Caco-2 (cell line): Measurements from ENCODE around the gene SPSB3. TPM values are rescaled to one million over a fixed set of nuclear protein-coding genes. Genes with fewer than 3 reads are reported as not detected.
A peak's percentile ranks its signal among the peaks of the same experiment; 100 is the strongest.

Source experiments
- BruUV-seq: library from RNA; stranded (reverse); fragments of 400-500 nt; replicated peaks from 2 replicates; lab custom pipeline; 2021; lab: Mats Ljungman, UMichigan
- CTCF ChIA-PET: fragments of 300-600 bp; sonication (Branson Sonifier 250); formaldehyde crosslinking; loops from one replicate; lab custom pipeline; 2022; ENCODE audit warnings: antibody characterized with exemption; lab: Charles Lee
- POLR2A ChIA-PET: fragments of 300-600 bp; sonication (Branson Sonifier 250); formaldehyde crosslinking; loops from one replicate; lab custom pipeline; 2022; ENCODE audit warnings: antibody characterized with exemption; lab: Charles Lee
- DNase-seq, 2 experiments: peaks; one replicate each; pipeline versions ENCODE4 v3.0.0 to v3.0.0-alpha.2; 2020 to 2022
- H3K27me3 ChIP-seq: replicated peaks from 2 replicates; pipeline ENCODE4 v1.6.0; 2011; ENCODE audit warnings: low read length; ENCODE audit not compliant: control insufficient read depth, insufficient read depth
- H3K36me3 ChIP-seq: 2 replicates; pipeline ENCODE4 v1.5.1; 2011; ENCODE audit warnings: low read length; ENCODE audit not compliant: control insufficient read depth, insufficient read depth
- H3K4me1 ChIP-seq: fragments of 250-450 bp; sonication (Bioruptor Pico); 2 replicates; pipeline ENCODE4 v1.5.1; 2020; ENCODE audit warnings: mild to moderate bottlenecking
- H3K4me3 ChIP-seq: 2 replicates; pipeline ENCODE4 v1.5.1; 2011; ENCODE audit warnings: low read depth, mild to moderate bottlenecking, control low read depth, low read length
- H3K9me3 ChIP-seq: fragments of 250-450 bp; sonication (Bioruptor Pico); 2 replicates; pipeline ENCODE4 v1.5.1; 2020; ENCODE audit warnings: mild to moderate bottlenecking, moderate library complexity
- H3K27ac Mint-ChIP-seq: one replicate; pipeline ENCODE4 v1.8.0; 2022; ENCODE audit warnings: mixed read lengths; ENCODE audit not compliant: unreplicated experiment
- H3K27me3 Mint-ChIP-seq: one replicate; pipeline ENCODE4 v1.8.0; 2022; ENCODE audit warnings: mixed read lengths; ENCODE audit not compliant: insufficient read depth, unreplicated experiment
- H3K36me3 Mint-ChIP-seq: one replicate; pipeline ENCODE4 v1.8.0; 2022; ENCODE audit warnings: mild to moderate bottlenecking, mixed read lengths; ENCODE audit not compliant: insufficient read depth, unreplicated experiment
- H3K4me1 Mint-ChIP-seq: one replicate; pipeline ENCODE4 v1.8.0; 2022; ENCODE audit warnings: low read depth, mixed read lengths; ENCODE audit not compliant: unreplicated experiment
- H3K4me3 Mint-ChIP-seq: one replicate; pipeline ENCODE4 v1.8.0; 2022; ENCODE audit warnings: mild to moderate bottlenecking, moderate library complexity, mixed read lengths; ENCODE audit not compliant: unreplicated experiment
- H3K9me3 Mint-ChIP-seq: one replicate; pipeline ENCODE4 v1.8.0; 2022; ENCODE audit warnings: mixed read lengths; ENCODE audit not compliant: unreplicated experiment
- intact Hi-C: fragments of 100-400 bp; cut with micrococcal nuclease; formaldehyde crosslinking; loops from one replicate; pipeline ENCODE4 v1.10.0; 2022; ENCODE audit not compliant: unreplicated experiment
- total RNA-seq: library from RNA; stranded (reverse); gene quantifications from 2 replicates; pipeline ENCODE4 v1.2.3, GENCODE V29; 2022
- TF ChIP-seq, protein P1 (sequence below), 2 experiments: fragments of 200-600 bp in 1 of 2; IDR thresholded peaks; 1 replicate in 1 of 2; 2 replicates in 1 of 2; pipeline versions ENCODE4 v1.5.1 to v1.8.0; 2011 to 2022; ENCODE audit warnings: antibody characterized with exemption in 1 of 2, control low read depth in 1 of 2, inconsistent platforms in 1 of 2, low read depth in 1 of 2, low read length in 1 of 2, mild to moderate bottlenecking in 1 of 2, moderate library complexity in 1 of 2; ENCODE audit not compliant: insufficient read depth in 1 of 2, severe bottlenecking in 1 of 2, unreplicated experiment in 1 of 2

SPSB3 gene
- total RNA-seq, 1 experiment from 2014 or later, result 28.0 TPM

DNA sequence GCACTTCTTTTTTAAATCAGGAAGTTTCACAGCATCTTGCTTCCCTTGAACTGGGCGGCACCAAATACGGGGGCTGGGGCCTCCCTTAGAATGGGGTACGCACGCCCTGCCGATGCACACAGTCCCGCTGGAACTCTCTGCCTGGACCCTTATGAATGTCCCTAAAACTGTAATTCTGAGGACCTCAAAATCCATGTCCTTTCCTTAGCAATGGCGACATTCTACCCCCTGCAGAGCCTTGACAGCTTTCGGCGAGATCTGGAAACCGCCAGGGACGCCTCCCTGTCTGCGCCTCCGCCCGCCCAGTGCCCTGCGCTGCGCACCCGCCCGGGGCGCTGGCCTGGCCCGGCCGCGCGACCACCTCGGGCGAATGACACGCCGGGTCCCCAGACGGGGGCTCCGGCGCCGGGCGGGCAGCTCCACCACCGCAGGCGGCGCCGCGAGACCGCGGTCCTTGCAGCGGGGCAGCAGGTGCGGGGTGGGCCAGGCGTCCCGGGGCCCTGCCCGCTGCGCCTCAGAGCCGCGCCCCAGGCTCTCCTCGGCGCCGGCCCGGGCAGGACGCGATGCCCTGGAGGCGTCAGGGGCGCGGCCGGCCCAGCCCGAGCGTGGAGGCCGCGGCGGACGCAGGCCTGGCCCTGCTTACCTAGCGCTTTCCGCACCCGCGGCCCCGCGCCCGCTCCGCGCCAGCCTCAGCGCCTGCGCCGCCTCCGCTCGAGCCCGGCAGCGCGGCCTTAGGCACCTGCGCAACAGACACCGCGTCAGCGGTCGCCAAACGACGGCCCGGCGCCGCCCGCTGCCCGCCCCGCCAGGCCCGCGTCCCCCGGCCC lies 43.7 kb upstream of the SPSB3 start:
- TF ChIP-seq, protein P1, sequence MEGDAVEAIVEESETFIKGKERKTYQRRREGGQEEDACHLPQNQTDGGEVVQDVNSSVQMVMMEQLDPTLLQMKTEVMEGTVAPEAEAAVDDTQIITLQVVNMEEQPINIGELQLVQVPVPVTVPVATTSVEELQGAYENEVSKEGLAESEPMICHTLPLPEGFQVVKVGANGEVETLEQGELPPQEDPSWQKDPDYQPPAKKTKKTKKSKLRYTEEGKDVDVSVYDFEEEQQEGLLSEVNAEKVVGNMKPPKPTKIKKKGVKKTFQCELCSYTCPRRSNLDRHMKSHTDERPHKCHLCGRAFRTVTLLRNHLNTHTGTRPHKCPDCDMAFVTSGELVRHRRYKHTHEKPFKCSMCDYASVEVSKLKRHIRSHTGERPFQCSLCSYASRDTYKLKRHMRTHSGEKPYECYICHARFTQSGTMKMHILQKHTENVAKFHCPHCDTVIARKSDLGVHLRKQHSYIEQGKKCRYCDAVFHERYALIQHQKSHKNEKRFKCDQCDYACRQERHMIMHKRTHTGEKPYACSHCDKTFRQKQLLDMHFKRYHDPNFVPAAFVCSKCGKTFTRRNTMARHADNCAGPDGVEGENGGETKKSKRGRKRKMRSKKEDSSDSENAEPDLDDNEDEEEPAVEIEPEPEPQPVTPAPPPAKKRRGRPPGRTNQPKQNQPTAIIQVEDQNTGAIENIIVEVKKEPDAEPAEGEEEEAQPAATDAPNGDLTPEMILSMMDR (IDR thresholded peaks at IDR 0.05; ENCODE audit: insufficient read depth in 1 of 2, low read depth in 1 of 2, low read length in 1 of 2, severe bottlenecking in 1 of 2, unreplicated experiment in 1 of 2), result no peak
- Histone ChIP-seq H3K4me1 (peaks cover 10% of the 10 kb centered on the region; the same call in 1 of the 2 replicates), H3K27me3 (no peaks in the 10 kb centered on the region), H3K36me3 (peaks cover 1% of the 10 kb centered on the region; the same call in 1 of the 2 replicates), H3K9me3 (no peaks in the 10 kb centered on the region), H3K4me3 (peak overlapping the region; percentile 76)
- peak overlapping the region; percentile 87 for H3K4me3 Mint-ChIP-seq
- ChIA-PET POLR2A (no interaction called here), CTCF (no interaction called here)
- no peak overlapping the region for H3K27ac Mint-ChIP-seq
- peaks cover 10% of the 10 kb centered on the region for H3K36me3 Mint-ChIP-seq
- DNase-seq, result peak; percentile 40 to 70
- no peaks in the 10 kb centered on the region for H3K4me1 Mint-ChIP-seq
- no peaks in the 10 kb centered on the region for H3K9me3 Mint-ChIP-seq
- BruUV-seq, result no TSS peak
- intact Hi-C loops, result no loop called here
- no peaks in the 10 kb centered on the region for H3K27me3 Mint-ChIP-seq

DNA sequence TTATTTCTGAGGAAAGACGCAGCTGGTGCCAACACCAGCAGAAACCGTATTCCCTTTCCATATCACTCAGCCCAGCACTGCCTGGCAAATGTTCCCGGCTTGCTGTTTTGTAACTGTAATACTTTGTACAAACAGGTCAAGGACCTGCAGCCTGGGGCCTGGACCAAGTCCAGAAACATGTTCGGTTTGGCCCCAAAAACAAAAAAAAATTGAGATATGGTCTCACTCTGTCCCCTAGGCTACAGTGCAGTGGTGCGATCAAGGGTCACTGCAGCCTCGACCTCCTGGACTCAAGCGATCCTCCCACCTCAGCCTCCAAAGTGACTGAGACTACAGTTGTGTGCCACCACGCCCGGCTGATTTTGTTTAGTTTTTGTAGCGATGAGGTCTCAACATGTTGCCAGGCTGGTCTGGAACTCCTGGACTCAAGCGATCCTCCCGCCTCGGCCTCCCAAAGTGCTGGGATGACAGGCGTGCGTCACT lies 43.1 kb upstream of the SPSB3 start:
- DNase-seq, result peak in 1 of 2 experiments; percentile 22
- CTCF ChIA-PET, result no interaction called here
- Histone ChIP-seq H3K4me1 (peaks cover 10% of the 10 kb centered on the region; the same call in 1 of the 2 replicates), H3K36me3 (peaks cover 1% of the 10 kb centered on the region; the same call in 1 of the 2 replicates), H3K9me3 (no peaks in the 10 kb centered on the region), H3K4me3 (peak overlapping the region; percentile 76), H3K27me3 (no peaks in the 10 kb centered on the region)
- H3K27ac Mint-ChIP-seq, result no peak overlapping the region
- intact Hi-C loops, result no loop called here
- BruUV-seq, result no TSS peak
- POLR2A ChIA-PET, result no interaction called here
- no peaks in the 10 kb centered on the region for H3K9me3 Mint-ChIP-seq
- H3K27me3 Mint-ChIP-seq, result no peaks in the 10 kb centered on the region
- peaks cover 10% of the 10 kb centered on the region for H3K36me3 Mint-ChIP-seq
- peak overlapping the region; percentile 45 for H3K4me3 Mint-ChIP-seq
- no peaks in the 10 kb centered on the region for H3K4me1 Mint-ChIP-seq
- TF ChIP-seq, protein P1 (IDR thresholded peaks at IDR 0.05; ENCODE audit: insufficient read depth in 1 of 2, low read depth in 1 of 2, low read length in 1 of 2, severe bottlenecking in 1 of 2, unreplicated experiment in 1 of 2), result no peak

DNA sequence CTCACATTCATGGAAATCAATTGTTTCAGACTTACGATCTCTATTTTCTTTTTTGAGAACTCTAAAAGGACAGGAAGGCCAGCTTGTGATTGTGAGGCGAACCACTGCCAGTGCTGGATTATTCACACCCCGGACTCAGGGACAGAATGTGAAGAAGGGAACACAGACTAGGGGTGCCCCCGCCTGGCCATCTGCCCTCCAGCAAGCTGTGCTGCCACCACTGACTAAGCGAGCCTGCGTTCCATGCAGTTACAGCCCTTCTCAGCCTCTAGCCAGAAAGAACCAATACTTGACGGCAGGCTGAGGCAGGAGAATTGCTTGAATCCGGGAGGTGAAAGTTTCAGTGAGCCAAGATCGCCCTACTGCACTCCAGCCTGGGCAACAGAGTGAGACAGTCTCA lies 41.5 kb upstream of the SPSB3 start:
- Histone ChIP-seq H3K27me3 (no peaks in the 10 kb centered on the region), H3K4me1 (peaks cover 6% of the 10 kb centered on the region; the same call in 1 of the 2 replicates), H3K36me3 (peaks cover 1% of the 10 kb centered on the region; the same call in 1 of the 2 replicates), H3K9me3 (no peaks in the 10 kb centered on the region), H3K4me3 (no peak overlapping the region)
- TF ChIP-seq, protein P1 (IDR thresholded peaks at IDR 0.05; ENCODE audit: insufficient read depth in 1 of 2, low read depth in 1 of 2, low read length in 1 of 2, severe bottlenecking in 1 of 2, unreplicated experiment in 1 of 2), result peak in 1 of 2 experiments; percentile 54
- no TSS peak for BruUV-seq
- intact Hi-C loops, result loop anchor here (5.0 kb wide), 1 partner anchor 42 kb away; the partner anchor contains the start of genes NUBP2 and SPSB3
- DNase-seq, result peak; percentile 54 to 56
- H3K9me3 Mint-ChIP-seq, result no peaks in the 10 kb centered on the region
- H3K36me3 Mint-ChIP-seq, result peaks cover 14% of the 10 kb centered on the region
- CTCF ChIA-PET, result interaction anchor here (0.7 to 1.1 kb wide), 3 partner anchors 41 to 217 kb away, joined by 3 to 4 read pairs (median 4); partner anchors contain the start of genes EME2, MRPS34, NUBP2 and SPSB3
- no peaks in the 10 kb centered on the region for H3K27me3 Mint-ChIP-seq
- POLR2A ChIA-PET, result interaction anchor here (0.6 kb wide), 1 partner anchor 12 kb away, joined by 4 read pairs; no protein-coding TSS in a partner anchor
- H3K4me3 Mint-ChIP-seq, result no peak overlapping the region
- no peak overlapping the region for H3K27ac Mint-ChIP-seq
- H3K4me1 Mint-ChIP-seq, result no peaks in the 10 kb centered on the region
